ENCODE data around the gene COL6A1.

DNA sequence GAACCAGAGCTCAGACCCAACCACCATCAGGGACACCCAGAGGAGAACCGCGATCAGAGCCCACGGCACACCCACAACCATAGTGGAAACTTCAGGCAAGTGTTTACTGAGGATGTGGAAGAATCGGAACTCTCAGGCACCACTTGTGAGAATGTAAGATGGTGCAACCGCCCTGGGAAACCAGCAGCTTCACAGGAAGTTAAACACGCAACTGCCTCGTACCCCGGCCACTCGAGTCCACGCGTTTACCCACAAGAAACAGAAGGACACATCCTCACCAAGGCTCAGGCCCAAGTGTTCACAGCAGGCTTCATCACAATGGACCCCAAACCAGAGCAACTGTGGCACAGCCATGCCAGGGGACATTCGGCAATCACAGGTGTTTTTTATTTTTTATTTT, 64.9 kb downstream of the COL6A1 start:
- TF ChIP-seq JUND (IDR thresholded peaks at IDR 0.05) (no peak), YY1 (IDR thresholded peaks at IDR 0.05; ENCODE audit: low read depth) (no peak)
